ENCODE results near the gene KANK2.

Gene KANK2

DNA sequence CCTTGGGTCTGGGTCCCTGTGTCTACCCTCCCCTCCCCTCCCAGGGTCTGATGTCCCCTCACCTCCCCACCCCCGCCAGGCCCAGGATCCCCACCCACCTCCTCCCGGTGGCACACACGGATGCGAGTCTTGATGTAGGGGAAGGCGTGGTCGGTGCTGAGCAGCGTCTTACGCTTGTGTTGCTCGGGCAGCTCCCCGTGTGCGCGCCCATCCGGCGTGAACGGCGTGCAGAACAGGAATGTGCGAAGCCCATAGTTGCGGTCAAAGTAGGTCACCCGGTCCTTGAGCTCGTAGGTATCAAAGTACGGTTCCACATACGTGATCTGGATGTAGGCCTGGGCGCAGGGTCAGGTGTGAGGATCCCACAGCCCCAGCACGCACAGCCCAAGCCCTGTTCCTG lies 4.4 kb upstream of the KANK2 start:
- no peak overlapping the region for H3K27ac Mint-ChIP-seq
- no peak overlapping the region for H3K4me3 Mint-ChIP-seq
- TF ChIP-seq CTCF (IDR thresholded peaks at IDR 0.05; ENCODE audit: unreplicated experiment in 3 of 3): no peak
- no peaks in the 10 kb centered on the region for H3K27me3 Mint-ChIP-seq (ENCODE audit: low read depth)
- peaks cover 15% of the 10 kb centered on the region for H3K36me3 Mint-ChIP-seq (ENCODE audit: low read depth)
- no peaks in the 10 kb centered on the region for H3K9me3 Mint-ChIP-seq
- peaks cover 9% of the 10 kb centered on the region for H3K4me1 Mint-ChIP-seq

GRCh38 chr19:11200931-11201330 lies 3.6 kb upstream of the KANK2 start:
- H3K27ac Mint-ChIP-seq: no peak overlapping the region
- no peaks in the 10 kb centered on the region for H3K9me3 Mint-ChIP-seq
- no peak for TF ChIP-seq CTCF (IDR thresholded peaks at IDR 0.05; ENCODE audit: unreplicated experiment in 3 of 3)
- peaks cover 10% of the 10 kb centered on the region for H3K36me3 Mint-ChIP-seq (ENCODE audit: low read depth)
- peaks cover 9% of the 10 kb centered on the region for H3K4me1 Mint-ChIP-seq
- H3K4me3 Mint-ChIP-seq: peak overlapping the region in 1 of 3 experiments; percentile 17
- H3K27me3 Mint-ChIP-seq (ENCODE audit: low read depth): no peaks in the 10 kb centered on the region

GRCh38 chr19:11200015-11200574 lies 2.8 kb upstream of the KANK2 start:
- no peak for TF ChIP-seq CTCF (IDR thresholded peaks at IDR 0.05; ENCODE audit: unreplicated experiment in 3 of 3)
- H3K27ac Mint-ChIP-seq: no peak overlapping the region
- H3K36me3 Mint-ChIP-seq (ENCODE audit: low read depth): peaks cover 12% of the 10 kb centered on the region
- no peak overlapping the region for H3K4me3 Mint-ChIP-seq
- H3K27me3 Mint-ChIP-seq (ENCODE audit: low read depth): no peaks in the 10 kb centered on the region
- no peaks in the 10 kb centered on the region for H3K9me3 Mint-ChIP-seq
- H3K4me1 Mint-ChIP-seq: peaks cover 15% of the 10 kb centered on the region

DNA sequence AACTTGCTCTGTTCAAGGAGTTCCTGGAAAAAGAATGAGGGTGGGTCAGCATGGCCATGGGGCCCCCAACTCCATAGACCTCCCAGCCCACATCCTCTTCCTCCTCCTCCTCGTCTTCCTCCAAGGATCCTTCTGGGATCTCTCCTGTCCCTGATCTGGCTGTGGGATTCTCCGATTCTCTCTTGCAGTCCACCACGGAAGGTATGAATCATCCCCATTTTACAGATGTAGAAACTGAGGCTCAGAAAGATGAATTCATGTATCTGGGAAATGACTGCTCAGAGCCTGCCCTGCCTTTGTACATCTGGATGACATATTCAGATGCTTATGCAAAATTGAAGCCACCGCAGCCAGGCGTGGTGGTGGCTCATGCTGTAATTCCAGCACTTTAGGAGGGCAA lies 2.2 kb upstream of the KANK2 start:
- TF ChIP-seq CTCF (IDR thresholded peaks at IDR 0.05; ENCODE audit: unreplicated experiment in 3 of 3): no peak
- H3K27me3 Mint-ChIP-seq (ENCODE audit: low read depth): no peaks in the 10 kb centered on the region

DNA sequence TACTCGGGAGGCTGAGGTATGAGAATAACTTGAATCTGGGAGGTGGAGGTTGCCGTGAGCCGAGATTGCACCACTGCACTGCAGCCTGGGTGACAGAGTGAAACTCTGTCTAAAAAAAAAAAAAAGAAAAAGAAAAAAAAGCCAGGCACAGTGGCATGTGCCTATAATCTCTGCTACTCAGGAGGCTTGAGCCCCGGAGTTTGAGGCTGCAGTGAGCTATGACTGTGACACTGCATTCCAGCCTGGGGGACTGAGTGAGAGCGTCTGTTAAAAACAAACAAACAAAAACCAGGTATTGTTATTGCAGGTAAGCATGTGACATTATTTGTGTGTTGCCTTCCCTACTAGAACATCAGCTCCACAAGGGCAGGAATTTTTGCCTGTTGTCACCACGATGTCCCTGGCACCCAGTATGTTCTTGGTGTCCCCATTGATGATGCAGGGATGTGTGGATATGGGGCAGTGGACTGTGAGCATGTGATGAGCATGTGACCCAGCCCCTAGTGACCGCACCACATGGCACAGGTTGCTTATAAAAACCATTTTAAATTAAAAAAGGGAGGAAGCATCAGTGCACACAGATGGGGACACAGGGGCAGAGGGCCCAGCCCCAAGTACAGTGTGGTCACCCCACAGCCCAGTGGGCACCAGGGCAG lies 1.6 kb upstream of the KANK2 start:
- H3K9me3 Mint-ChIP-seq: no peaks in the 10 kb centered on the region
- no peak for TF ChIP-seq CTCF (IDR thresholded peaks at IDR 0.05; ENCODE audit: unreplicated experiment in 3 of 3)
- peaks cover 15% of the 10 kb centered on the region for H3K4me1 Mint-ChIP-seq
- H3K4me3 Mint-ChIP-seq: peak overlapping the region; percentile 64 to 92 (median 89)
- peak overlapping the region in 1 of 3 experiments; percentile 57 for H3K27ac Mint-ChIP-seq
- no peaks in the 10 kb centered on the region for H3K27me3 Mint-ChIP-seq (ENCODE audit: low read depth)
- peaks cover 16% of the 10 kb centered on the region for H3K36me3 Mint-ChIP-seq (ENCODE audit: low read depth)

More for the DNA sequence above, 2.2 kb upstream of the KANK2 start:
- Mint-ChIP-seq H3K27ac (peak overlapping the region in 1 of 3 experiments; percentile 39), H3K4me3 (peak overlapping the region; percentile 55 to 71 (median 59)), H3K36me3 (ENCODE audit: low read depth) (peaks cover 12% of the 10 kb centered on the region), H3K9me3 (no peaks in the 10 kb centered on the region), H3K4me1 (peaks cover 15% of the 10 kb centered on the region)

- Mint-ChIP-seq H3K4me3 (peak overlapping the region; percentile 80 to 92 (median 89)), H3K27ac (peak overlapping the region; percentile 64 to 93 (median 85)), H3K4me1 (peaks cover 9% of the 10 kb centered on the region), H3K9me3 (no peaks in the 10 kb centered on the region), H3K36me3 (ENCODE audit: low read depth) (peaks cover 16% of the 10 kb centered on the region), H3K27me3 (ENCODE audit: low read depth) (no peaks in the 10 kb centered on the region)
- no peak for TF ChIP-seq CTCF (IDR thresholded peaks at IDR 0.05; ENCODE audit: unreplicated experiment in 3 of 3)
Measured at GRCh38 chr19:11198175-11198534, 810 bp upstream of the KANK2 start.
